Measurements from ENCODE around the gene CD40LG. TPM values are rescaled to one million over a fixed set of nuclear protein-coding genes. Genes with fewer than 3 reads are reported as not detected.

The CD40LG gene
- total RNA-seq, 4 donors from 2014 or later, result 0.21 TPM; not detected in 3

GRCh38 chrX:136694431-136695087 is 46.6 kb downstream of the CD40LG start:
- TF ChIP-seq CTCF (IDR thresholded peaks at IDR 0.05) (peak; percentile 40 to 53 (median 50)), POLR2A (IDR thresholded peaks at IDR 0.05) (no peak)
- H3K27ac ChIP-seq, result no peak overlapping the region
- H3K36me3 ChIP-seq, result no peaks in the 10 kb centered on the region
- no peak for DNase-seq
- H3K4me3 ChIP-seq, result no peak overlapping the region
- no peaks in the 10 kb centered on the region for H3K9me3 ChIP-seq
- intact Hi-C loops (cut with DNase I; ENCODE audit: low total_unique reads), result no loop called here
- no peaks in the 10 kb centered on the region for H3K27me3 ChIP-seq
- H3K4me1 ChIP-seq, result no peaks in the 10 kb centered on the region

DNA sequence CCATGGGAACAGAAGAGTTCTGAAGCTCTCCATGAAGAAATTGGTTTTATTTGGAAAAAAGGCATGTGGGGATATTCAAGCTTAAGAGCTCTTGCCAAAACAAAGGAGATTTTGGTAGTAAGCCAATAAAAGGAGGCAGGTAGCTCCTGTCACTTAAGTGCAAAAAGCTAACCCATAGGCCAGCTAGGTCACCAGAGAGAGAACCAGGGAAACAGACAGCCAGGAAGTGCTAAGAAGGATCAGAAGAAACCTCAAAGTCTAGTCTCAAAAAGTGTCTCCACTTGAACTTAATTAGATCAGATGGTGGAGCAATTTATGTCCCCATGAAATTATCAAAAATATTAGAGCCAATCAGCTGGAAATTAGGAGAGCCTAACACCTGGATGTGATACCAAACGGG is 49.2 kb downstream of the CD40LG start:
- TF ChIP-seq CTCF (IDR thresholded peaks at IDR 0.05) (no peak), POLR2A (IDR thresholded peaks at IDR 0.05) (no peak)
- H3K36me3 ChIP-seq, result no peaks in the 10 kb centered on the region
- no peaks in the 10 kb centered on the region for H3K4me1 ChIP-seq
- no peaks in the 10 kb centered on the region for H3K9me3 ChIP-seq
- H3K4me3 ChIP-seq, result no peak overlapping the region
- no peak for DNase-seq
- no peak overlapping the region for H3K27ac ChIP-seq
- intact Hi-C loops (cut with DNase I; ENCODE audit: low total_unique reads), result no loop called here
- no peaks in the 10 kb centered on the region for H3K27me3 ChIP-seq

DNA sequence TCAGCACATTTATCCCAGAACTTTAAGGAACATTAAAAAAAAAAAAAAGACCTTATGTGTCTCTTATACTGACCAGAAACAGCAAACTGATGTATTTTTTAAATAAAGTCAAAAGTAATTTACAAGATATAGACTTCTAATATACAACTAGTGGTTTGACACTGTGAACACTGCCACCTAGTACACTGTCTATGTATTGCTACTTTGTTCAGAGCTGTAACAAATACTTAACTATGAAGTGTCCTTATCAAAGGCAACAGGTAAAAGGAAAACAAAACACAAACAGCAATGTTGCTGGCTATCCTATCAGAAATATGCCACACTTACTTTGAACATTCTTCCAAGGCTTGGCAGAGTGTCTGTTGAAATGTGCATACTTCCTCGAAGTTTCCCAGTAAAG is 60.4 kb downstream of the CD40LG start:
- Histone ChIP-seq H3K36me3 (no peaks in the 10 kb centered on the region), H3K27me3 (no peaks in the 10 kb centered on the region), H3K4me3 (no peak overlapping the region), H3K4me1 (no peaks in the 10 kb centered on the region), H3K27ac (no peak overlapping the region), H3K9me3 (no peaks in the 10 kb centered on the region)
- no peak for DNase-seq
- TF ChIP-seq POLR2A (IDR thresholded peaks at IDR 0.05), result no peak
- TF ChIP-seq CTCF (IDR thresholded peaks at IDR 0.05), result peak in 1 of 4 experiments; percentile 6
- intact Hi-C loops (cut with DNase I; ENCODE audit: low total_unique reads), result no loop called here

Other genes with a start within 250 kb of the CD40LG start
- gene BRS3, start 160.2 kb upstream of the CD40LG start, total RNA-seq, result 1 to 10 TPM in 1 of 4 donors, under 1 TPM in 1, not detected in 2; 0.28 to 1.0 TPM
- gene HTATSF1, start 150.6 kb upstream of the CD40LG start, total RNA-seq, result 100 to 1,000 TPM in 2 of 4 donors, 10 to 100 TPM in 2; 21.0 to 111 (median 71.3) TPM
- under 1 TPM in 1 of 4 donors, not detected in 3; 0.62 TPM for gene VGLL1, start 115.9 kb upstream of the CD40LG start, total RNA-seq
- gene ARHGEF6, start 132.8 kb downstream of the CD40LG start, total RNA-seq, result 10 to 100 TPM; 19.7 to 26.9 (median 24.7) TPM
- 100 to 1,000 TPM; 231 to 478 (median 248) TPM for gene RBMX, start 232.6 kb downstream of the CD40LG start, total RNA-seq